Epithelial cell of esophagus (primary cell): Measurements from ENCODE around the gene RUNX3.

Experiments
- DNase-seq: peaks from one replicate; pipeline ENCODE4 v3.0.0; 2010; ENCODE audit warnings: low read depth
- H3K4me3 ChIP-seq: 2 replicates; pipeline ENCODE4 v1.5.1; 2011; ENCODE audit warnings: mild to moderate bottlenecking, low read length, control low read depth
- TF ChIP-seq, protein P1 (sequence below): IDR thresholded peaks from 2 replicates; pipeline ENCODE4 v1.5.1; 2011; ENCODE audit warnings: low read depth, mild to moderate bottlenecking, low read length, control low read depth, inconsistent platforms; ENCODE audit not compliant: insufficient read depth; ENCODE audit errors: missing control alignments

RUNX3 gene

DNA sequence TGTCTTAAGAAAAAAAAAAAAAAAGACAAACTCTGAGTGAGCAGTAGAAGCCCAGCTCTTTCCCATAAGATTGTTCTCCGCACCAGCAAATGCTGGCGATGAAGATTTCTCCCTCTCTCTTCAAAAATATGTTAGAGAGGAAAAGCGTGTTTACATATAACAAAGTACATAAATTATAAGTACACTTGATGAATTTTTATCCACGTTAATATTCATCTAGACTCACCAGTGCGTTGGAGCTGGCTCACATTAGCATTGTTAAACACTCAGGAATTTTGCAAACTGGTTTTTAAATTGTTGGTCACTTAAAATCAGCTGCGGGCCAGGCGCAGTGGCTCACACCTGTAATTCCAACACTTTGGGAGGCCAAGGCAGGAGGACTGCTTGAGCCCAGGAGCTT is 56.0 kb downstream of the RUNX3 start:
- H3K4me3 ChIP-seq, result no peak overlapping the region
- no peak for DNase-seq
- TF ChIP-seq, protein P1, sequence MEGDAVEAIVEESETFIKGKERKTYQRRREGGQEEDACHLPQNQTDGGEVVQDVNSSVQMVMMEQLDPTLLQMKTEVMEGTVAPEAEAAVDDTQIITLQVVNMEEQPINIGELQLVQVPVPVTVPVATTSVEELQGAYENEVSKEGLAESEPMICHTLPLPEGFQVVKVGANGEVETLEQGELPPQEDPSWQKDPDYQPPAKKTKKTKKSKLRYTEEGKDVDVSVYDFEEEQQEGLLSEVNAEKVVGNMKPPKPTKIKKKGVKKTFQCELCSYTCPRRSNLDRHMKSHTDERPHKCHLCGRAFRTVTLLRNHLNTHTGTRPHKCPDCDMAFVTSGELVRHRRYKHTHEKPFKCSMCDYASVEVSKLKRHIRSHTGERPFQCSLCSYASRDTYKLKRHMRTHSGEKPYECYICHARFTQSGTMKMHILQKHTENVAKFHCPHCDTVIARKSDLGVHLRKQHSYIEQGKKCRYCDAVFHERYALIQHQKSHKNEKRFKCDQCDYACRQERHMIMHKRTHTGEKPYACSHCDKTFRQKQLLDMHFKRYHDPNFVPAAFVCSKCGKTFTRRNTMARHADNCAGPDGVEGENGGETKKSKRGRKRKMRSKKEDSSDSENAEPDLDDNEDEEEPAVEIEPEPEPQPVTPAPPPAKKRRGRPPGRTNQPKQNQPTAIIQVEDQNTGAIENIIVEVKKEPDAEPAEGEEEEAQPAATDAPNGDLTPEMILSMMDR, result no peak

DNA sequence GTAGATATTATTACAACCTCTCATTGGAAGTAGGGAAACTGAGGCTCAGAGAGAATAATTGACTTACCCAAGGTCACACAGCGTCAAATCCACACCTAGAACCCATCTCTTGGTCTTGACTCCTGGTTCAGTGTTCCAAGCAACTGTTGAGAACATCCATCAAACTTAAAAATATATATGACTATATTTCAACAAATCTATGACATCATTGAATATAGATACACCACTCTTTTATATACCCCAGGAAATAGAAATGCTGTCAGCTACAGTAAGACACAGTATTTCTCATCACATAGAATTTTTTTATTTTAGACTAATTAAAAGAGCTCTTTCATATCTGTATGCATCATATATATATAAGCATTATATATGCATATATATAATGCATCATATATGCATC is 56.9 kb downstream of the RUNX3 start:
- DNase-seq, result no peak
- TF ChIP-seq, protein P1, result no peak
- H3K4me3 ChIP-seq, result no peak overlapping the region

DNA sequence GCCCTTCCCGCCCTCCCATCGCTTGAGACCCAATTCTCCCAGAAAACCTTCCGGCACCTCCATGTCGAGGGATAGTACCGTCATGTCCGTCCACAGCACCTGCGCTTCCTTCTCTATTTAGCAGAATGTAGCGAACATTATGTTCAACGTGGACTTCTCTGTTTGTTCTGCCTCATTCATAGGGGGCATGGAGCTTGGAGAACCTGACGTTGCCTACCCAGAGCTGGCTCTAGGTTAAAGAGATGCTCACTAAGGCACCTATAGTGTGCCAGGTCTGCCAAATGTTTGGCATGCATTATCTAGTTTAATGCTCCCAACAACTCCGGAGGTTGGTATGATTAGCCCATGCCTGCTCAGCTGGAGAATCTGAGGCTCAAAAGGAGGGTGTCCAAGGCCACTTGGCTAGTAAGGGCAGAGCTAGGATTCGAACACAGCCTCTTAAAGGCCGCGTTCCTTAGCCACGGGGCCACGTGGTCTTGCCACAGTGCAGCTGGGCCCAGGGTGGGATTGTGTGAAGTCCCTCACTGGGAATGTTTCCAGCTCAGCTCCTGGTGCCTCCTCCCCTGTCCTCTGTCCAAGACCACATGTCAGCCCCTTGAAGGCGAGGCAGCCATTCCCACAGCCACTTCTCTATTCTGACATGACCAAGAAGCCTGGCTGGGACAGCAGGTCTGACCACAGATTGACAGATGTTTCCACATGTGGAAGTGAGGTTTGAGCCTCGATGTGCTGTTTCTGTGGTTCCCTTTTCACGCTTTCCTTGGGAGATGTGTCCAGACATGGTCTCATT is 57.8 kb downstream of the RUNX3 start:
- DNase-seq, result no peak
- TF ChIP-seq, protein P1, result no peak
- no peak overlapping the region for H3K4me3 ChIP-seq

GRCh38 chr1:24871306-24871901 is 58.7 kb downstream of the RUNX3 start:
- H3K4me3 ChIP-seq, result no peak overlapping the region
- DNase-seq, result no peak
- TF ChIP-seq, protein P1, result no peak

DNA sequence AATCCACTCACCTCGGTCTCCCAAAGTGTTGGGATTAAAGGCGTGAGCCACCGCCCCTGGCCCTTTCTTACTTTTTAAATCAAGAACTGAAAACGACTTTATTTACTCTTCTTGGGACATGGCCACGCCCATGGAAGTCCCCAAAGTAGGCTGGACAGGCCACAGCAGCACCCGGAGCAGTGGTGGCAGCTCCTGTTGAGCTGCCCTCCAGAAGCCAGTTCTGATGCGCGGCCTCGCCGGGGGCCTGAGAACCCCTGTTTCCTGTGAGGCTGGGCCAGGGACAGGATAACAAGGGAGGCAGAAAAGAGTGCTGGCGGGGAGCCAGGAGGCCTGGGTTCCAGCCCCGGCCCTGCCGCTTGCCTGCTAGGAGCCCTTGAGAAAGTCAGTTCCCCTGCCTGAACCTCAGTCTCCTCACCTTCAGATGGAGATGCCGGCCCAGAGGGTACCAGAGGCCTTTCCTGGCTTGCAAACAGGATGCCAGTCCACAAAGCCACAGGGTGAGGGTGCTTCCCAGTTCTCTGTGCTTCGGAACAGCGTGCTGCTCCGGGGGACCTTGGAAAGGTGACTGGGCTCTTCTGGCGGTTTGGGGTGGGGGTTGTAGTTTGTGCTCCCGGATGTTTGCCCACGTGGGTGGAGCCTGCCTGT is 59.4 kb downstream of the RUNX3 start:
- no peak for DNase-seq

DNA sequence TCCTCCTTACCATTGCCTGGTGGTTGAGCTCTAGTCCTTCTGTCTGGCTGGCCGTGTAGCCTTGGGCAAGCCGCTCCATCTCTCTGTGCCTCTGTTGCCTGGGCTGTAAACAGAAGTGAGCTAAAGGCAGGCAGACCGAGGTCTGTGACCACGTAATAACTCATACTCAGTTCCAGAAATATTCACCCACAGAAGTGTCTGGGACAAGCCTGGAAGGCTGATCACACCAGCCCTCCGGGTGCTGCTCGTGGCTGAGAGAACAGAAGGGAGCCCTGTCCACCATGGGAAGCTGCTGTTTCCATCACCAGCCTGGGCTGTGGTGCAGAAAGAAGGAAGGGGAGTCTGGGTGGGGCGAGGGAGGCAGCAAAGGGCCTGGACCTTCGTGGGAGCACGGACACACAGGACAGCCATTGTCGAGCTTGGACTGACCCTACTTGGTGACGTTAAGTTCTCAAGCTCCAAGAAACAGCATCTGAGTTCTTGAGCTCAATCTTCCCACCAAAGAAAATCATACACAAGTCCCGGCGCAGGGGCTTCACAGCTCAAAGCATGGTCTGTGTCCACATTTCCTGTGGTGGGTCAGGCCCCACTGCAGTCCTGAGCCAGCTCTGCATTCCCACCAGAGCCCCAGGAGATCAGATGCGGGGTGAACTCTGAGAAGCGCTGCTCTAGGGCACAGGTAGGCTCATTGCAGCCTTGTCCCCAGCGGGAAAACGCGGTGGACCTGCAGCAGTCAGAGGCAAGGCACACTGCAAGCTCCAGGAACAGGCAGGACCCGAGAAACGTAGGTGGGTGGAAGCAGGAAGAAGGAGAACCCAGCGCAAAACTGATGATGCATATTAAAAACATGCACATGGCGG is 61.8 kb downstream of the RUNX3 start:
- TF ChIP-seq, protein P1, result no peak
- DNase-seq, result no peak
- no peak overlapping the region for H3K4me3 ChIP-seq

More for the DNA sequence above, 59.4 kb downstream of the RUNX3 start:
- TF ChIP-seq, protein P1, result no peak
- H3K4me3 ChIP-seq, result no peak overlapping the region
